Measurements from ENCODE around the gene SPATA6L. TPM values are rescaled to one million over a fixed set of nuclear protein-coding genes. Genes with fewer than 3 reads are reported as not detected.

SPATA6L gene
- total RNA-seq, 1 donor: 1.2 TPM

- DNase-seq (ENCODE audit: low read depth): no peak
- no peak overlapping the region for H3K4me3 ChIP-seq (ENCODE audit: low read depth, low read length)
- TF ChIP-seq, protein P1, sequence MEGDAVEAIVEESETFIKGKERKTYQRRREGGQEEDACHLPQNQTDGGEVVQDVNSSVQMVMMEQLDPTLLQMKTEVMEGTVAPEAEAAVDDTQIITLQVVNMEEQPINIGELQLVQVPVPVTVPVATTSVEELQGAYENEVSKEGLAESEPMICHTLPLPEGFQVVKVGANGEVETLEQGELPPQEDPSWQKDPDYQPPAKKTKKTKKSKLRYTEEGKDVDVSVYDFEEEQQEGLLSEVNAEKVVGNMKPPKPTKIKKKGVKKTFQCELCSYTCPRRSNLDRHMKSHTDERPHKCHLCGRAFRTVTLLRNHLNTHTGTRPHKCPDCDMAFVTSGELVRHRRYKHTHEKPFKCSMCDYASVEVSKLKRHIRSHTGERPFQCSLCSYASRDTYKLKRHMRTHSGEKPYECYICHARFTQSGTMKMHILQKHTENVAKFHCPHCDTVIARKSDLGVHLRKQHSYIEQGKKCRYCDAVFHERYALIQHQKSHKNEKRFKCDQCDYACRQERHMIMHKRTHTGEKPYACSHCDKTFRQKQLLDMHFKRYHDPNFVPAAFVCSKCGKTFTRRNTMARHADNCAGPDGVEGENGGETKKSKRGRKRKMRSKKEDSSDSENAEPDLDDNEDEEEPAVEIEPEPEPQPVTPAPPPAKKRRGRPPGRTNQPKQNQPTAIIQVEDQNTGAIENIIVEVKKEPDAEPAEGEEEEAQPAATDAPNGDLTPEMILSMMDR (IDR thresholded peaks at IDR 0.05; ENCODE audit: insufficient read depth, low read length): no peak
Measured at GRCh38 chr9:4594994-4595393, 71.3 kb downstream of the SPATA6L start.

- TF ChIP-seq, protein P1 (IDR thresholded peaks at IDR 0.05; ENCODE audit: insufficient read depth, low read length): no peak
- no peak for DNase-seq (ENCODE audit: low read depth)
- no peak overlapping the region for H3K4me3 ChIP-seq (ENCODE audit: low read depth, low read length)
Measured at GRCh38 chr9:4594545-4594944, 71.7 kb downstream of the SPATA6L start.

GRCh38 chr9:4592886-4593285 is 73.4 kb downstream of the SPATA6L start:
- TF ChIP-seq, protein P1 (IDR thresholded peaks at IDR 0.05; ENCODE audit: insufficient read depth, low read length): no peak
- H3K4me3 ChIP-seq (ENCODE audit: low read depth, low read length): no peak overlapping the region
- DNase-seq (ENCODE audit: low read depth): no peak

DNA sequence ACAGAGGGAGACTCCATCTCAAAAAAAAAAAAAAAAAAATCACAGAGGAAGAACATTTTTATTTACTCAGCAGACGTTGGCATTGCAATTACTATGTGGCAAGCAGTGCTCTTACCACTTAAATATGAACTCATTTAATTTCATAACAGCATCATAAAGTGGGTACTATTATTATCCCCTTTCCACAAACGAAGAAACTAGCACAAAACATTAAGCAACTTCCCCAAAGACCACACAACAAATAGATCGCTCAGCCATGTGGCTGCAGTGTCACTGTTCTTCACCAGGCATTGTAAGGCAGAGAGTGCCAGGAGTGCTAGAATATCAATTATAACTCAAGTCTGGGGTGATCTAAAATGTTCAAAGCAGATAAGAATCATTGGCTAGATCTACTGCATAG is 74.0 kb downstream of the SPATA6L start:
- no peak for DNase-seq (ENCODE audit: low read depth)
- TF ChIP-seq, protein P1 (IDR thresholded peaks at IDR 0.05; ENCODE audit: insufficient read depth, low read length): no peak
- H3K4me3 ChIP-seq (ENCODE audit: low read depth, low read length): no peak overlapping the region

DNA sequence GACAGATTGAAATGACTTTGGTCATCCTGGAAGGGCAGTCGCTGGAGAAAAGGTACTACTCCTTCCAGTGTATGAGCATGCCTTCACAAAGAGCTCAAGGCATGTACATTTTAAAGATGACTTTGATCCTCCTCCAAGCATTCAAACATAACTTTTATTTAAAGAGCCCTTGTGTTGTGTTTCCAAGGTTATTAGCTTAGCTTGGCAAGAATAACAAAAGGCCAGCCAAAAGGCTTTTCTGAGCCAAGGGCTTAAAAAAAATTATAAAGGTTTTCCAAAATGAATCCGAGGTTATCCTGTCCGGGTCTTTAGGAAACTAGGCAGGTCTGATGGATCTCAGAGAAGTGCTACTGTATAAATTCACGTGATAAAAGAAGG is 75.2 kb downstream of the SPATA6L start:
- DNase-seq (ENCODE audit: low read depth): peak; percentile 69
- TF ChIP-seq, protein P1 (IDR thresholded peaks at IDR 0.05; ENCODE audit: insufficient read depth, low read length): no peak
- H3K4me3 ChIP-seq (ENCODE audit: low read depth, low read length): no peak overlapping the region

DNA sequence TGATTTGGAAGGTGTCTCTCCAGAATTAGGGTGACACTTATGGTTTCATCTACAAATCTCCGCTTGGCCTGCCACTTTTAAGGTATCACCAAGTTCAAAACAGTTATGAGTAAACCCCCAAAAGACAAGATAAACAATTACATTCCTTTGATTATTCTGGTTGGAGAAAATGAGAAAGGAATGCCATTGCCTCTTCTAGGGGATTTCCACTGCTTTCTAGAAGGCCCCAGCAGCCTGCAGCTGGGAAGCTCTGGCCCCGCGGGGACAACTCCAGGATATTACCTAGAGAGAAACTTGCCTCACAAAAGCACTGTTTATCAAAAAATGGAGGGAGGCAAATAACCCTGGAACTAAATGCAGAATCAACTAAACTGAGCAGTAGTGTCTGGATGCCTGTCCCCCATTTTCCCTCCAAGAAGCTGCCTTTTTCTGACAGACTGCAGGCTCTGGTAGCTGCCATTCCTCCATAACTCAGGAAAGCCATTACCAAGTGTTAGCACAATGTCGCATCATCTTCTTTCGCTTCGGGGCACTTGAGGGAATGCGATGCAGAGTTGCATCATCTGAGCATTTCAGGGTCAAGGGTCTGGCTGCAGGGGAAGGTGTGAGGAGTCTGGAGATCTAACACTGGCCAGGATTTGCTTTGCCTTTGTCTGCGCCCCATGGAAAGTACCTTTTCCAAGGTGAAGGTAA is 75.7 kb downstream of the SPATA6L start:
- TF ChIP-seq, protein P1 (IDR thresholded peaks at IDR 0.05; ENCODE audit: insufficient read depth, low read length): no peak
- DNase-seq (ENCODE audit: low read depth): peak; percentile 20
- no peak overlapping the region for H3K4me3 ChIP-seq (ENCODE audit: low read depth, low read length)

DNA sequence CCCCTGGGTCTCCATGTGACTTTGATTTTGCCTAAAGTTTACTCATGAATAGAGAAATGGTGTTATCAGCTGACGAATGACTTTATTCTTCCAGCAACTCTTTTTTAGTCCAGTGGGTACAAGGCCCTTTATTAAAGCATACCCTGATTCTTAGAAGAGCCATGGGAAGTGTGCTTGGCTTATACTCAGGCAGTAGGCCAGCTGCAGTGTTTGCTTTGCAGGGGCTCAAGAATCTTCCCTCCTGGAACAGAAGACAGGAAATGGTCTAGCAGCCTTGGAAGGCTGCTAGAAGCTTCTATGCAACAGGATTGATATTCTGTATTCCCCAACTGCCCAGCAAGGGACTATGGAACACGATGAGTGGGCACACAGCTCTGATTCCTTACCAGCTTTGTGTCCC is 77.6 kb downstream of the SPATA6L start:
- TF ChIP-seq, protein P1 (IDR thresholded peaks at IDR 0.05; ENCODE audit: insufficient read depth, low read length): no peak
- DNase-seq (ENCODE audit: low read depth): no peak
- no peak overlapping the region for H3K4me3 ChIP-seq (ENCODE audit: low read depth, low read length)

Data from fibroblast of the aortic adventitia (primary cell).